Activated naive CD4-positive, alpha-beta T cell treated with anti-CD3 and anti-CD28 coated beads, Interleukin-2, amount 50 U/mL, for 16 hours (primary cell): Measurements from ENCODE around the gene EXOC3L1.

Experiments
- DNase-seq: peaks from one replicate; pipeline ENCODE4 v3.0.0-alpha.2; 2020

Gene EXOC3L1

GRCh38 chr16:67144943-67145342, 45.0 kb downstream of the EXOC3L1 start:
- no peak for DNase-seq

- DNase-seq, result no peak
Measured at GRCh38 chr16:67142342-67142741, 47.6 kb downstream of the EXOC3L1 start.

GRCh38 chr16:67141391-67141790, 48.5 kb downstream of the EXOC3L1 start:
- DNase-seq, result no peak

- no peak for DNase-seq
Measured at GRCh38 chr16:67137605-67138004, 52.3 kb downstream of the EXOC3L1 start.
